Epithelial cell of proximal tubule (primary cell): ENCODE data around the gene CENPC. TPM values are rescaled to one million over a fixed set of nuclear protein-coding genes. Genes with fewer than 3 reads are reported as not detected.

Experiments used
- DNase-seq: peaks from one replicate; pipeline ENCODE4 v3.0.0-alpha.2; 2011; ENCODE audit warnings: low read depth
- H3K4me3 ChIP-seq: 2 replicates; pipeline ENCODE4 v1.5.1; 2011; ENCODE audit warnings: low read depth, mild to moderate bottlenecking, low read length
- total RNA-seq: library from RNA; depleted of rRNA; stranded (reverse); fragments of >200 nt; gene quantifications from 2 replicates; pipeline ENCODE4 v1.2.3, GENCODE V29; 2015
- TF ChIP-seq, protein P1 (sequence below): conservative IDR thresholded peaks from 2 replicates; pipeline ENCODE4 v1.5.1; 2012; ENCODE audit warnings: low read depth, mild to moderate bottlenecking, low read length

CENPC gene, protein sequence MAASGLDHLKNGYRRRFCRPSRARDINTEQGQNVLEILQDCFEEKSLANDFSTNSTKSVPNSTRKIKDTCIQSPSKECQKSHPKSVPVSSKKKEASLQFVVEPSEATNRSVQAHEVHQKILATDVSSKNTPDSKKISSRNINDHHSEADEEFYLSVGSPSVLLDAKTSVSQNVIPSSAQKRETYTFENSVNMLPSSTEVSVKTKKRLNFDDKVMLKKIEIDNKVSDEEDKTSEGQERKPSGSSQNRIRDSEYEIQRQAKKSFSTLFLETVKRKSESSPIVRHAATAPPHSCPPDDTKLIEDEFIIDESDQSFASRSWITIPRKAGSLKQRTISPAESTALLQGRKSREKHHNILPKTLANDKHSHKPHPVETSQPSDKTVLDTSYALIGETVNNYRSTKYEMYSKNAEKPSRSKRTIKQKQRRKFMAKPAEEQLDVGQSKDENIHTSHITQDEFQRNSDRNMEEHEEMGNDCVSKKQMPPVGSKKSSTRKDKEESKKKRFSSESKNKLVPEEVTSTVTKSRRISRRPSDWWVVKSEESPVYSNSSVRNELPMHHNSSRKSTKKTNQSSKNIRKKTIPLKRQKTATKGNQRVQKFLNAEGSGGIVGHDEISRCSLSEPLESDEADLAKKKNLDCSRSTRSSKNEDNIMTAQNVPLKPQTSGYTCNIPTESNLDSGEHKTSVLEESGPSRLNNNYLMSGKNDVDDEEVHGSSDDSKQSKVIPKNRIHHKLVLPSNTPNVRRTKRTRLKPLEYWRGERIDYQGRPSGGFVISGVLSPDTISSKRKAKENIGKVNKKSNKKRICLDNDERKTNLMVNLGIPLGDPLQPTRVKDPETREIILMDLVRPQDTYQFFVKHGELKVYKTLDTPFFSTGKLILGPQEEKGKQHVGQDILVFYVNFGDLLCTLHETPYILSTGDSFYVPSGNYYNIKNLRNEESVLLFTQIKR
- 9.2 and 11.5 TPM in 2 replicates for total RNA-seq

DNA sequence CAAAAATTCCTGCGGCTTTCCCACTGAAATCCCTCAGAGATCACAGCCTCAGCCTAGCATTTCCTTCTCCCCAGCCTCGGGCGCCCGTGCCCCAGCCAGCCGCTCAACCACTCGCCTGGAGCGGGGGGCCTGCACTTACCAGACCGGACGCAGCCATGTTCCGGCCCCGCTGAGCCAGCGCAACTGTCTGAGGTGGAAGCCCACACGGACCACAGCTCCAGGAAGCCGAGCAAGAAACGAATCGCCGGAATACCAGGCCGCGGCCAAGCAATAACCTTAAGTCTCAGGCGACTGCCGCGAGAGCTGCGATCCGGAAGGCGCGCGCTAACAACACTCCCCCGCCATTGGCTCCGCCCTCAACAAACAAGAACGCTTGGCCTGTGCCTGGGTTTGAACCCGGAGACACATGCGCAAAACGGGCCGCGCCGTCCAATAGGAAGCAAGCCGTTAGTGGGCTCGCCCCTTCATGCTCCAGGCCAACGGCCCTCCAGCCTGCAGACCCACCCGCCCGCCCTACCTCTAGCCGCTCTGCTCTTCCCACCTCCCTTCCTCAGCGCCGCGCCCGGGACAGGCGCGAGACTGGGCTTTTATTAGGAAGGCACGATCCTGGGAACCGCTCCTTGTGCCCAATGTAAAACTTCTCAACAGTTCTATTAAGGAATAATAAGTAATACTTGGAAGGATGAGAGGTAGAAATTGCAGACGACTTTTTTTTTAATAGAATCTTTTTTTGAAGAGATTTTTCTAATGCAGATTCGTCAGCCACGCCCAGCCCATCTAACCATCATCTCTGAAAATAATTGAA lies at the start of gene CENPC:
Gene CENPC (minus strand): TSS at position 305 of the 805 bp plus-strand sequence. CDS start 148 bp downstream, at position 157.
- H3K4me3 ChIP-seq, result peak within 1 kb of the TSS; percentile 86
- TF ChIP-seq, protein P1, sequence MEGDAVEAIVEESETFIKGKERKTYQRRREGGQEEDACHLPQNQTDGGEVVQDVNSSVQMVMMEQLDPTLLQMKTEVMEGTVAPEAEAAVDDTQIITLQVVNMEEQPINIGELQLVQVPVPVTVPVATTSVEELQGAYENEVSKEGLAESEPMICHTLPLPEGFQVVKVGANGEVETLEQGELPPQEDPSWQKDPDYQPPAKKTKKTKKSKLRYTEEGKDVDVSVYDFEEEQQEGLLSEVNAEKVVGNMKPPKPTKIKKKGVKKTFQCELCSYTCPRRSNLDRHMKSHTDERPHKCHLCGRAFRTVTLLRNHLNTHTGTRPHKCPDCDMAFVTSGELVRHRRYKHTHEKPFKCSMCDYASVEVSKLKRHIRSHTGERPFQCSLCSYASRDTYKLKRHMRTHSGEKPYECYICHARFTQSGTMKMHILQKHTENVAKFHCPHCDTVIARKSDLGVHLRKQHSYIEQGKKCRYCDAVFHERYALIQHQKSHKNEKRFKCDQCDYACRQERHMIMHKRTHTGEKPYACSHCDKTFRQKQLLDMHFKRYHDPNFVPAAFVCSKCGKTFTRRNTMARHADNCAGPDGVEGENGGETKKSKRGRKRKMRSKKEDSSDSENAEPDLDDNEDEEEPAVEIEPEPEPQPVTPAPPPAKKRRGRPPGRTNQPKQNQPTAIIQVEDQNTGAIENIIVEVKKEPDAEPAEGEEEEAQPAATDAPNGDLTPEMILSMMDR, result no peak
- peak; percentile 80 for DNase-seq

DNA sequence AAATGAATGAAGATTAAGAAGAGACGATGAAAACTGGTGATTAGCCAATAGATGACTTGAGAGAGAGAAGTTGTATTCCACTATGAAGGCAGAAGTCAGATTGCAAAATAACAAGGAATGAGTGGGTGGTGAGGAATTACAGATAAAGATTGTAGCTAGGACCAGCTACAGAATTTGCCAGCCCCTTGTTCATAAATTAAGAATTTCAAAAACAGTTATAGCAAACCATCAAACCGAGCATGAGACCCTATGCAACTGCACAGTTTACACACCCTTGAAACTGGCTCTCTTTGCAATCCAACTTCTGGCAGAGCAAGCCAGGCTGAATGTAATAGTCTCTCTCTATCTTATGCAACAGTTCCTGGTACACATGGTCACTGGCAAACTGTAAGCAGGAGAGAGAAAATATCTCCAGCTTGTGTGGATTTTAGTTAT lies 48.5 kb upstream of the CENPC start:
- no peak overlapping the region for H3K4me3 ChIP-seq

DNA sequence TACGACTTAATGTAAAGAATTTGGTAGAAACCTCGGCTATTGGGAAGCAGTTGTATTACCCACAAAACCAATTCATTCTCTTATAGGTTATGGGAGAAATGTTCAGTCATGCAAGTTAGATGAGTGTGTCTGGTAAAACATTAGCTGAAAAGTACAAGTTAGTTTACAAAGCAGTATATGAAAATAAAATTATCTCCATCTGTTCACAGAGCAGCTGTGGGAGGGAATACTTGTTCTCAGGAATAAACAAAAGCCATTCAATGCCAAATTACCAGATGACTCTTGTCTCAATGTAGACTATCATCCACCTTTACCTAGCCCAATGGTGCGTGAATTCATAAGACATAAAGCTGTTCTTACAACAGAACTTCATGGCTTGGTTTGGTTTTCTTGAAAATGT lies 41.9 kb upstream of the CENPC start:
- DNase-seq, result no peak
- TF ChIP-seq, protein P1, result no peak
- no peak overlapping the region for H3K4me3 ChIP-seq

More for the DNA sequence above, 48.5 kb upstream of the CENPC start:
- DNase-seq, result no peak
- TF ChIP-seq, protein P1, result no peak

DNA sequence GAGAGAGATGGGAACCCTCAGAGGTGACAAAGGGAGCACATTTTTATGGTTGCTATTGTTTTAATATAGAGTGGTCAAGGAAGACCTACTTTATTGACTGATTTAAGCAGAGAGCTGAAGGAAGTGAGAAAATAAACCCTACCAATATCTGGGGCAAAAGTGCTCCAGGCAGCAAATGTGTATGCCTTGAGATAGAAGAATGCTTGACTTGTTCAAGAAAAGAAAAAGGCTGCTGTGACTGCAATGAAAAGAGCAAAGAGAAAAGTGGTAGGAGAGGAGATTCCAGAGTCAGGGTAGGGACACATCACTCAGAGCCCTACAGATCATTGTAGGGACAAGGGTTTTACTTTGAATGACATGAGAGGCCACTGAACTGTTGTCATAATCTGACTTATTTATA lies 39.2 kb upstream of the CENPC start:
- TF ChIP-seq, protein P1, result no peak
- DNase-seq, result no peak
- no peak overlapping the region for H3K4me3 ChIP-seq

DNA sequence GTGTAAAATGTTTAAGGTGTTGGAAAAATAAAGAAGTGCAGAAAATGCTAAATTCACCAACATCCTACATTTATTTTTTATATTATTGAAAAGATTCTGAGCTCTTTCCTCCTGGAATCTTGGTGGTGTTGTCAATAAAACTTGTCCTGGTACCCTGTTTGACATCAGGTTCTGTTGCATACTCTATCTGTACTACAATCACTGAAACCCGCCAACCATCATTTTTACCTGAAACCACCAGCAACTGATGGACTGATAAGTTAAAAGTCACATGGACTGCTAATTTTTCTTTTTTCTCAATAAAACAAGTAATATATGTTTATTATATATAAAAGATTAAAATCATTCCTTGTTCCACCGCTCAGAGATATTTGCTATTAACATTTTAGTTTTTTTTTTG lies 36.6 kb upstream of the CENPC start:
- DNase-seq, result no peak
- TF ChIP-seq, protein P1, result no peak
- no peak overlapping the region for H3K4me3 ChIP-seq

DNA sequence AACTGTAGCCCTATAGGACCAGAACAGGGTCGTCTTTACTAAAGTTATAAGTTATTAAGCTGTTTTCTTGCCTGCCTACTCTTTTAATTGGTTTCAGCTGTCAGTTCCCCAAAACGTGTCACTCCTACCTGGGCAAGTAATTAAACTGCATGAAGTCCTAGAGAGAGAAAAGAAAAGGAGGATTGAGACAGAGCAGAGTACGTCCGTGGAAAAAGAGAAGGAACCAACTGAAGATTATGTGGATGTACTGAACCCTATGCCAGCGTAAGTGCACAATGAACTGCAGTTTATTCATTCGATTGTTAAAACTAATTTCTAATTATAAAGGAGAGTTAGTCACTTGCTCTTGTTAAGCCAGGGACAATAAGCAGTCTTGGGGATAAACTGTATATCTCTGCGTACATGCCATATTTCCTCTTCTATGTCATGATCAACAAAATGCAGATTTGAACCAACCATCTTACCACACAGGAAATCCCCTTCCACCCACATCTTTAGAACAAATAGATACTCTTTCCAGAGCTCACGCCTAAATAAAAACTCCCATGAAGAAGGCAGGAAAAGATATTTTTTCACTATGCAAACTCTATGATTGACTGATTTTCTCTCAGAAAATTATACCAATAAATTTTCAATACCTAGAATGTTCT lies 36.0 kb upstream of the CENPC start:
- no peak overlapping the region for H3K4me3 ChIP-seq
- no peak for DNase-seq
- TF ChIP-seq, protein P1, result no peak
